NCI-H1436 treated with DMSO at 0.1 percent for 48 hours (cell line): ENCODE data around the gene TMEM185B.
"Not testable (repeated sequence)": the region's sequence is repeated elsewhere in the genome, so short reads cannot be mapped to it uniquely, and the experiment has no call there.

Source experiments
- DNase-seq: peaks from one replicate; lab custom pipeline; 2025; lab: John Stamatoyannopoulos, UW

TMEM185B gene

DNA sequence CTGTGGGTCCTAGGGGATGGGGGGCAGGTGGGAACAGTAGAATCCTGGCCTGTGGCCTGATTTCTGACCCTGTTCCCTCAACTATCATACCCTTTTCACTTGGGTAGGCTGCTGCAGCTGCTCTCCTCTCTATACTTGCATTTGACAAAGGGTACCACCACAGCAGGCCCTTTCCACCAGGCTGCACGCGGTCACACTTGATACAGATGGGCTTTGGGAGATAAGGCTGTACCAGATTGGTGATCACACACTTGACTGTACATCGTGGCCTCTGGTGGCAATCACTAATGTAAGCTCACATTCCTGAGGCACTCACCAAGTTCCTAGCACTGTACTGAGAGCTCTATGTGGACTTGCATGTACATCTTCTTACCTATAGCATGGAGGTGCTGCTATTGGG, 27.9 kb upstream of the TMEM185B start:
- DNase-seq: no peak

DNA sequence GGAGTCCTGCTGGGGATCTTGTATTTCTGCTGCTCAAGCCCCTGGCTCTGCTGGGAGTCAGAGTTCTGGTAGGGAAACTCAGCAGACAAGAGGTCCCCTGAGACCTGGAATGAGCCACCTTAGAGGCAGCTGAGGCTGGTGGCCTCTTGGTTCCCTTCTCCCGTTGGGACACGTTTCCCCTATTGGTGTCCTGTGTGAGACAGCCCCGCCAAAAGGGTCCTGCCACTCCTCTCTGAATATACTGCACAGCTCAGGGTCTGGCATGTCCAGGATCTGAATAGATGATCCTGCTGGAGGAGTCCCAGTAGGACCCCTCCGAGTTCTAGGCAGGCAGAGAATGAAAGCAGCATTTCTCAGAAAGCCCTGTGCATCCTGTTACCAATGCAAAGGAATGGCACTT, 27.4 kb upstream of the TMEM185B start:
- no peak for DNase-seq

DNA sequence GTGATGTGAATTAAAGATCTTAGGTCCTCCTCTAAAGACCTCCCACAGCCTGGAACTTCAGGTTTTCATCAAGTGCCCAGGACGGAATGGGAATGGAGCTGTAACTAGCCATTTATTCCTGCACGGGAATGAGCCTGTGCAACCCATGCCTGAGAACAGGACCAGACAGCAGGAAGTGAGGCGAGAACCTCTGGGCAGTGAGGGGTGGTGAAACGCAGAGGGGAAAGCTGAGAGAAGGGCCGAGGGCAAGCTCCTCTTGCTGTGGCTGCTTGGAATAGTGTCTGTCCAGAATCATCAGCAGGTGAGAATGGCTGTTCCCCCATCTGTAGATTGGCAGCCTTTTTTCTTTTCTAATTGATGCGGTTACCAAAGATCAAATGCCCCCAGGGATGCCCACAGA, 24.7 kb upstream of the TMEM185B start:
- no peak for DNase-seq

DNA sequence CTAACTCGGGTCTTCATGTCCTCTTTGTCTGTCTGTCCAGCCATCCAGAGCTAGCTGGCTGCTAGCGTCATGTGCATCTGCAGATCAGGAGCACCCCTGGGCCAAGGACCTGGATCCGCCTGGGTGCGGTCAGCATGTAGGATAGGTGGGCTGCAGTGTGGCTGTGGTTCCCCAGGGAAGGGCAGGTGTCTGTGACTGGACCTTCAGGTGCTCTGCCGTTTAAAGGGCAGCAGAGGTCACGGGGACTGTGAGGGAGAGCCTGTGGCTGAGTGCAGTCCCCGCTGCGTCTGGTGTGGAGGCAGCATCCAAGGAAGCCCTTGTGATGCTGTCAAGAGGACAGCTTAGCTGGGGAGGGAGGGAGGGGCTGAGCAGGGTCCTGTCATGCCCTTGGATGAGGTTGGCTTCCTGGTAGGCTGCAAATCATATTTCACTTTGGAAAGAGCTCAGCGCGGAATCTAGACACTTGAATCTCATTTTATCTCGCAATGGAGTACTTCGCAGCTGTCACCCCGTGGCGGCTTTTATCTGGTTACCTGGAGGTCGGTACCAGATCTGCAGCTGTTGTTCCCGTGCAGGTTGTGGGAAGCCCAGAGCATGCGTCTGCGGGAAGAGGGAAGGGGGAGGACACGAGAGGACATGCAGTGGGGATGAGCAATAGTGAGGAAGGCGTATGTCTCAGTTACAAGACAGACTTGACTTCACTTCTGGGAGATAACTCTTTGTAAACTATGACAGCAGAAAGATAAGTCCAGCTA, 23.5 kb upstream of the TMEM185B start:
- DNase-seq: no peak

DNA sequence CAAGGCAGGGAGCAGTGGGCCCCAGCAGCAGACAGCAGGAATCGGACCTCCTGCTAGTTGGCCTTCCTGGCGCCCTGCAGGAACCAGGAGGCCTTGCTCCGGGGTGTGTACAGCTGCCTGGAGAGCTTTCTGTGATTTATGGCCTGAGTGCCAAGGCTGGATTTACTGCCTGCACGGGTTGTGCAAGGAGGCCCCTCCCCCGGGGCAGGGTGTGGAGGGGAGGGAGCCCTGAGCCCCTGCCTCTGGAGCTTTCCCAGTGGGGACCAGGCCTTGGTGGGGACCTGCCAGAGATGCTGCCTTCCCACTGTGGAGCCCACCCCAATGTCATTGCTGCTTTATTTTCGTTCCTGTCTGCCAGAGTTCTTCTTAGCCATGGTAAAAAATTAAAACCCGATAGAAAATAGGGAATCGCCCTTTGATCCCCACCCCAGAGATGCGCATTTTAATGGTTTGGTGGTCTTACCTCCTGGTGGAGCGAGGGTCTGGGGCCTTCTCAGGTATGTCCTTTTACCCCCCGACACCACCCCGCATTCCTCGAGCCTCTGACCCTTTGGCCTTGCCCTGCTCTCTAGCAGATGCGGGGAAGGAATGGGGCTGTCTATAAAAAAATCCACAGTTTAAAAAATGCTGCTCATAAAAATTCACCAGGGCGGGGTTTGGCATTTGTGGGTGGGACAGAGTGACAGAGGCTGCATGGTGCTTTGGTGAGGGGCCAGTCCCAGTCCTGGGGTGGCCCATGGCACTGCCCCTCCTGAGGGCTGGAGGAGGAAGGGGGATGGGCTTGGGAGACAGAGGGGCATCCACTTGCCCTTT, 22.5 kb upstream of the TMEM185B start:
- DNase-seq: peak; percentile 11

DNA sequence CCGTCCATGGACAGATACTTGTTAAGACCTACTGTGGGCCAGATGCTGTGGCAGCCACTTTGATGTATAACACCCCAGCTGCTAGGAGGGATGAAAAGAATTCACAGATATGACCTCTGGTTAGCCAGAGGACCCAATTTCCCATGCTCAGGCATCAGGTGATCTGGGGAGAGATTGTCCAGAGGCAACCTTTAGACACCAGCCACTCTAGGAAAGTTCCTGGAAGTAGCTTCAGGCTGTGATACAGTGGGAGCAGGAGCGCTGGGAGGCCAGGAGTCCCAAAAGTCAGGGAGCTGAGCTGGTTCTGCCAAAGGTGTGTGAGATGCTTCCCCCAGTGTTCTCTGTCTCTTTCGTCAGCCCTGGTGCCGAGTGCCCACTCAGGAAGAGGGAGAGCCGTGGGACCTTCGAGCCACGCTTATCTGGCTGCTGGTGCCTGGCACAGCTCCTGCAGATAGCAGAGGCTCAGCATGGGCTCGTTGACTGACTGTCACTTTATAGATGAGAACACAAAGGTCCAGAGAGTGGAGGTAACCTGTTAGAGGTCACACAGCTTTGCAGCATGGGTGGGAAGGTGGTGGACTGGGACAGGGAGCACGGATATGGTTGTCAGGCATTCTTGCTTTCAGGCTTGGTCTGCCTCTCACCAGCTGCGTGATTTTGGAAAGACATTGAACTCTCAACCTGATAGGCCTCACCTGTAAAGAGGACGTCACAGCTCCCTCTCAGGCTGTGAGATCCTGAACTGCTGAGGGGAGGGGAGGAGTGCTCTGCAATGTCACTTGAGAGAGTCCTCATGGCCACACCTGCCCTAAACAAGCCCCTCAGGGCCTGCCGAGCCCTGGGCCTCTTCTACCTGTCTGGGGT, 21.7 kb upstream of the TMEM185B start:
- DNase-seq: no peak

DNA sequence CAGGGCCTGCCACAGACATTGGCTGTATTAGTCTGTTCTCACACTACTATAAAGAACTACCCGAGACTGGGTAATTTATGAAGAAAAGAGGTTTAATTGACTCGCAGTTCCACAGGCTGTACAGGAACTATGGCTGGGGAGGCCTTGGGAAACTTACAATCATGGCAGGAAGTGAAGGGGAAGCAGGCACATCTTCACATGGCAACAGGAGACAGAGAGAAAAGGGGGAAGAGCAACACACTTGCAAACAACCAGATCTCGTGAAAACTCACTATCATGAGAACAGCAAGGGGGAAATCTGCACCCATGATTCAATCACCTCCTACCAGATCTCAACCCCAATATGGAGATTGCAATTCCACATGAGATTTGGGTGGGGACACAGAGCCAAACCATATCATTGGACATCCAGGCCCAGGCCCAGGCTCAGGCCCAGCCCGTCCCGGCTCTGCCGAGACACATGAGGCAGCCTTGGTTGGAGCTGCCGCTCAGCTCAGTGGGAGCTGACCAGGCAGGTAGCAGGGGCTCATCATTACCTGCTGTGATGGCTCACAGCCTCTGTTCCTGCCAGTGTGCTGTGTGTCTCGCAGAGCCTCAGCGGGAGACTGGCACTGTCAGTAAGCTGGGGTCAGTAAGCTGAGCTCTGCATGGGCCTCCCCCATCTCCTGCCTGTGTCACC, 20.8 kb upstream of the TMEM185B start:
- DNase-seq: no peak

DNA sequence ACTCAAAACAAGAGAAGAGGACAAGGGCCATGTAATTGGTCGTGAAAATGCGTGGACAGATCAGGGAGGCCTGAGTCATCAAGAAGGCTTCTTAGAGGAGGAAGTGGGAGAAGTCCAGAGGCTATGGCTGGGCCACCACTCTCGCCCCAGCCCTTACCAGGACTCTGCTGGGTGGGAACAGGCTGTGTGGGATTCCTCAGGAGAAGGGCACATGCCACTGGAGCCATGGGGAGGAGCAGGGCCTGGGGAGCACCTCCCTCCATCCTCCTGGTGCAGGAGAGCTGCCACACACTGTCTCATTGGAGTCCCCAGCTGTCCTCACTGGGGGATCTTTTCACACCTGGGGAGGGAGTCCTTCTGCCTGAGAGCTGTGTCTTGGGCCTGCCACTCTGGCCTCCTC, 20.0 kb upstream of the TMEM185B start:
- DNase-seq: no peak

DNA sequence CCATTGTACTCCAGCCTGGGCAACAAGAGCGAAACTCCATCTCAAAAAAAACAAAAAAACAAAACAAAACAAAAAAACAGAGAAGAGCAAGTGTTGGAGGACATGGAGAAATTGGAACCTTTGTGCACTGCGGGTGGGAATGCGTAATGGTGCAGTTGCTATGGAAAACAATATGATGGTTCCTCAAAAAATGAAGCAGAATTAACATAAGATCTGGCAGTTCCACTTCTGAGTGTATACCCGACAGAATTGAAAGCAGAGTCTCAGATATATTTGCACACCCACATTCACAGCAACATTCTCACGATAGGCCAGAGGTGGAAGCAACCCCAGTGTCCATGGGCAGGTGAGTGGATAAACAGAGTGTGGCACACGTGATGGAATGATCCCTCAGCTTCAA, 18.5 kb upstream of the TMEM185B start:
- DNase-seq: no peak

DNA sequence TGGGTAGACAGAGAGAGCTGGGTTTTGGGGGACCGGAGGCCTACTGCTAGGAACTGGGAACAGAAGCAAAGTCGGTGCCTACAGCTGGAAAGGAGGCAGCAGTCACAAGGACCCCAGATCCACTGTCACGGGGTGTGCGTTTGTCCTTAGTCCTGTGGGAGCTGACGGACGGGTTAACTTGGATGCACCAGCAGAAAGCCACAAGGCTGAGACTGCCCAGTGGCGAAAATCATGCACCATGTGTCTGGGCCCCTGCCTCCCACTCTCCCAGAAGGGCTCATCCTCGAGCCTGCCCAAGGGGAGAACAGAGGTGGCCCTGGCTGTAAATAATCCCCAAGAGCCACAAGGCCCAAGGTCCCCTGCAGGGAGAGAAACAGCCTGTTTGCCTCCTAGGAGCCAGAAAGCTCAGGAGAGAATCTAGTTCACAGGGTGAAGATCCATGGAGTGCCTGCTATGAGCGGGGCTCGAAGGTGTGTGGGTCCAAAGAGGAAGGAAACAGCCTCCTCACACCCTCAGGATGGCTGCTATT, 17.8 kb upstream of the TMEM185B start:
- no peak for DNase-seq

DNA sequence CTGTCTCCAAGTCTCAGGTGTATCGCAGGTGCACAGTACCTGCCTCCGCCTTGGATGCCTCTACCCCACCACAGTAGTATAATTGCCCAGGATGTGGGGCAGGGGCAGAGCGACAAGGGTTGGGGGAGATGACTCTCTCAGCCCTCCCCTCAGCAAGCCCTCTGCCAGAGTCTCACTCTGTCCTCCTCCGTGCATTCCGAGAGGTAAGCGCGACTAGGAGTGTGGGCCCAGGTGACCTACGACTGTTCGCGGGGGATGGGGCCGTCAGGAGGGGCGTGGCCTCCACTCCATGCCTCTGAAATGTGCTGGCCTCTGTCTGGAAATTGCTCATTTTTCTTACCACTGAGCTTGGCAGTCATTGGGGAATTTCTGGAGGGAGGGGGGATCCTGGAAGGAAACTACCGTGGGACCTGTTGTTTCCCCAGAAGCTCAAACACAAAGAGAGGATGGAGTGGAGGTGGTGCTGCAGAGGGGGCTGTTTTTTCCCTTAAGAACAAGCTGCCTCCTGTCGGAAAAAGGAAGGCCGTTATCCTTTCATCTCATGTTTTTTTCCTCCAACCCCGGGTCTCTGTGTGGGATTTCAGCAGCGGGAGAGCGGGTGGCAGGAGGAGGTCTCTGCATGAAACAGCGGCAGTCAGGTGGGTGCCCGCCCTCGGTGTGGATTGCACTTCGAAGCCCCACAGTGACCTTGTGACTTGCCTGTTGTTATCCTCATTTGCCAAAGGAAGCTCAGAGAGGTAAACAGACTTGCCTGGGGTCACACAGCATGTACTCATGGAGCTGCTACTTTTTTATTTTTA, 16.5 kb upstream of the TMEM185B start:
- DNase-seq: no peak

DNA sequence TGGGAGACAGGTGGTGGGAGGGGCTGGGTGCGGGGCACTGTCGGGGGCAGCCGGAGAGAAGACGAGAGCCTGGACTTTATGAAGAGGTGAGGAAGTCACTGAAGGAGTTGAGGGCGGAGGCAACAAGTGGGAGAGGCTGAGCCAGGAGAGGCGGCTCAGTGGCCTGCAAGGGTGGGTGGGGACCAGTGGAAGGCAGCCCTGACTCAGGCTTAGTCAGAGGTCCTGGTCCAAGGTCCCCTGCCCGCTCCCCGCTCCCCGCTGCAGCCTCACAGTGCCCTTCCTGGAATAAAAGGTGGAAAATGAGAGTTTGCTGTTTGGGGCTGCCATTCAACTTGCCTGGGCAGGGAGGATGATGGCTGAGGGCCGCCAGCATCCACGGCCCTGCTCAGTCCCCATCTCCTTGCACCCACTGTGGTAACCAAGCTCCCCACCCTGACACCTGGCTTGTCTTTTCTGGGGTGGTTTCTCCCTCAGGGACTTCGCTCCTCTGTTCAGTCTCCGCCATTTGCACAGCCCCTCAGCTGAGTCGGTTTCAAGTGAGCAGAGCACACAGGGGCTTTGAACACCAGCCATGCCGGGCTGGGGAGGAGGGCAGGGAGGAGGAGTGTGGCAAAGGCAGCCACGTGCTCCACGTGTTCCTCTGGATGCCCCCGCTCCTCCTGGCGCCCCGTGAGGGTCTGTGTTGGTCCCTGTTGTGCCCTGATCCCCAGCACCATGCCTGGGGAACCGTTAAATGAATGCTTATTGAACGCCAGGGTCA, 15.7 kb upstream of the TMEM185B start:
- DNase-seq: no peak

DNA sequence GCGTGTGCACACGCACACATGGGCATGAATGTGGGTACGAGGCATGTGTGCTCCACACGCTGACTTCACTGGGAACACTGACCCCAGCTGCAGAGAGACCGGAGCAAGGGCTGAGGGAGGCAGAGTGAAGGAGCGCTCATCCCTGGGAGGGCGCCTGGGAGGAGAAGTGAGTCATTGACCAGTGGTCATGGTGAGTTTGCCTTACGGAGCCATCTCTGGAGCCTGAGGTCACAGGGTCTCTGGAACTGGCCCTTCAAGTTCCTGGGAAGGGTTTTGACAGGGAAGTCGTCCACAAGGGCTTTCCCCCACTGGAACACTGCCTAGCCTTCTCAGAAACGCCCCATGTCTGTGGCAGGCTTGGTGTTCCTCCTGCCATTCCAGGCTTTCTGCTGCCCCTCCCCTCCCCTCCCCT, 14.3 kb upstream of the TMEM185B start:
- DNase-seq: no peak

DNA sequence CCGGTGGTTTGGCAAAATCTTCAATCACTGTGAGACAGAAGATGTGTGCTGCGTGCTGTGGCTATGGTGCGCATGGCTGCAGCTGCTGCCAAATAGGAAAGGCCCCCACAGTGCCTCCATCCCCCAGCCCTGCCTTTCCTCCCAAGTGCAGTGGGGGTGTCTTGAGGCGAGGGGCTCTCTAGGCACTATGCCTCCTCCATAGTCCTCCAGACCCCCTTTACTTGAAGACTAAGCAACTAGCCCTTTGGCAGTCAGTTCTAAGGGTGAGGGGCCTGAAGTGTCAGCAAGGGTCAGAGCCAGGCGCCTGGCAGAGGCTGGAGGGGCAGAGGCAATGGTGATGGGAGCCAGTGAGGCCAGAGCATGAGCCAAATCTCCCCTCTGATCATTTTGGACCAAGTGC, 13.6 kb upstream of the TMEM185B start:
- no peak for DNase-seq

DNA sequence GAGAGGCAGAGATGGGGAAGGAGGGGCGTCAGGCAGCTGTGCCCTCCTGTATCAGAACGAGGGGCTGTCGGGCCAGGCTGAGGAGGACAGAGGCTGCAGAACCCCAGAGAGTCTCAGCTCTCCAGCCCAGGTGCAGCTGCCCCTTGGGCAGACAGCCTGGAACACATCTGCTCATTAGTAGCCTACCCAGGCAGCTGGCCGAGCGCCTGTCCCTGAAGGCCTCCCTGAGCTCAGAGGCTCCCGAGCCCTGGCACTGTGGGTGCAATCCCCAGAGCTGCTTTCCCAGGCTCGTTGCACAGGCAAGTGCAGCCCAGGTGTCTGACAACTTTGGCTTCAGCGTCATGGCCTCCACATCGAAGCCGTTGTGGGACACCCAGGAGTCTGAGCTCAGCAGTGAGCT, 13.1 kb upstream of the TMEM185B start:
- no peak for DNase-seq

DNA sequence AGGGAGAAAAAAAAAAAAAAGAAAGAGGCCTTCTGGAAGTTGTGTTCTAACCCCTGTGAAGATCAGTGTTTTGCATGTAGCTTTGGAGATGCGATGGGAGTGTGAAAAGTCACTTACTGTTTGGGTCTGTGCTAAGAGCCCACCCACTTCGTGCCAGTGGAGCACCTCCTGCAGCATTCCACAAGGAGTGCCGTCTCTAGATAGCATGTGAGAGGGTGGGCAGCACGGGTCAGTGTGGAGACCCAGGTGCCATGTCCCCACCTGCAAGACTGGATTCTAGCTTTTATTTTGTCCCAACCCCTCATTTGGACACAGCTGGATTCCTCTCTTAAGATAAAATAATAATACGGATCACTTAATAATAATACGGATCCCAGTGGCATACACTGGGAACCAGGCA, 12.5 kb upstream of the TMEM185B start:
- no peak for DNase-seq

DNA sequence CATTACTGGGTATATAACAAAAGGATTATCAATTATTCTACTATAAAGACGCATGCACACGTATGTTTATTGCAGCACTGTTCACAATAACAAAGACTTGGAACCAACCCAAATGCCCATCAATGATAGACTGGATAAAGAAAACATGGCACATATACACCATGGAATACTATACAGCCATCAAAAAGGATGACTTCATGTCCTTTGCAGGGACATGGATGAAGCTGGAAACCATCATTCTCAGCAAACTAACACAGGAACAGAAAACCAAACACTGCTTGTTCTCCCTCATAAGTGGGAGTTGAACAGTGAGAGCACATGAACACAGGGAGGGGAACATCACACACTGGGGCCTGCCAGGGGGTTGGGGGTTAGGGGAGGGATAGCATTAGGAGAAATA, 12.0 kb upstream of the TMEM185B start:
- DNase-seq: not testable (repeated sequence)

DNA sequence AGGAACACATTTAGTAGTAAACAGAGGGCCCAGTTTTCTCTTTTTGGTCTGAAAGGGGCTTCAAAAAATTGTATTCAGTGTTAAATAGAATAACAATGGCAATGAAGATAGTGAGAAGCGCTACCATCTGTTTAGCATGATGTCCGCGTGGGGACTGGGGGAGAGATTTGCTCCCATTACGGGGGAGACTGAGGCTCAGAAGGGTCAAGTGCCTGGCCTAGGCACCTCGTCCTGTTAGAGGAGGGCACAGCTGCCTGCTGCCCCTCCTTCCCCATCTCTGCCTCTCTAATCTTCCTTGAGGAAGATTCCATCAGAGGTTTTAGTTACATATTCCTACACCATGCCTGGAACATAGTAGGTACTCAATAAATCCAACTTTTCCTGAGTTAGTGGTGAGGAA, 10.1 kb upstream of the TMEM185B start:
- no peak for DNase-seq

DNA sequence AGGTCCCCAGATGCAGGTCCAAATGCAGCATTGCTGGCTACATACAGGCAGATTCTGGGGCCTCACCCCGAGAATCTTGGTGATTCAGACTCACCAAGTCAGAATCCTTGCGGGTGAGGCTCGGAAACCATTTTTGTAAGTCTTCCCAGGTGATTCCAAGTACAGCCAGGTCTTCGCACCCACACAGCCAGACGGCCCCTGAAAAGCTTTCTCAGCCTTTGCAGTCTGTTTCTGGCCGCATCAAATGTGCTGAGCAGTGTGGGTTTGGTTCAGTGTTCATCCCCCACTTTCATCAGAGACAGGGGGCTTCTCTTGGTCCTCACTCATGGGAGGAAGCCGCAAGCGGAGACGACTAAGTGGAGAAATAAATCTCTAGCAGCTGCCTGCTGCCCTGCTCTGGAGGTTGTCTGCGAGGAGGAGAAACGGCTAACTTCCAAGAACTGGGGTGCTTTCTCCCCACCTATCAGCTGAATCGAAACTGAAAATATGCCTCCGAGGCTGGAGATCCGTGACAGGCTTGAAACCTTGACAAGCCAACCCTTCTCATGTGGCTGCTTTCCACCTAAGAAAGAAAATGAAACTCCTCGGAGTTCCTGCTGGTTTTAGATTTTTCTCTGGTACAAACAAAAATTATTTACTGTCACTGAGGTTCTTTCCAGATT, 8.9 kb upstream of the TMEM185B start:
- DNase-seq: no peak

DNA sequence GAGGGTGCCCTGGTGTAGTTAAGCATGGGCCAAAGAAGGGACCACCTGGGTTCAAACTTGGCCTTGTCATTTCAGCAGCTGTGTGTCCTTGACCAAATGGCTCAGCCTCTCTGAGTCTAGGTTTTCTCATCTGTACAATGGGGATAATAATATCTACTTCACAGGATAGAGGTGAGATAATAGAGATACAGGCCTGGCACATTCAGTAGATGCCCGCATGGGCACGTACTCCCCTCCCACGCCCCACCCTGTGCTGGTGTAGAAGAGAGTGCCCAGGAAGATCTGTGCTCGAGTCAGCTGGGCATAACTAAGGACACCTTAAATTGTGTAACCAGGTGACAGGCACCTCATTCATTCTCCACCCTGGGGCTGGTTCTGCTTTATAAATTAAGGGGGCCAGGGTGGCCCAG, 8.4 kb upstream of the TMEM185B start:
- DNase-seq: no peak
